Right renal cortex interstitium (tissue), 3 donors: ENCODE results near the gene DPF3. TPM values are rescaled to one million over a fixed set of nuclear protein-coding genes. Genes with fewer than 3 reads are reported as not detected.

Experiments used
- DNase-seq, 3 donors: peaks; one replicate each; pipeline ENCODE4 v3.0.0-alpha.2; 2013; ENCODE audit warnings: low read depth in 3 of 3, low spot score in 2 of 3
- polyA plus RNA-seq, 3 donors: library from polyadenylated mRNA; unstranded; fragments of 120-200 nt; gene quantifications; one replicate each; pipeline ENCODE4 v1.2.1, GENCODE V29; 2013; ENCODE audit not compliant: insufficient read length in 3 of 3

DPF3 gene
- polyA plus RNA-seq: 1 to 10 TPM; 4.4 to 5.8 (median 4.7) TPM

DNA sequence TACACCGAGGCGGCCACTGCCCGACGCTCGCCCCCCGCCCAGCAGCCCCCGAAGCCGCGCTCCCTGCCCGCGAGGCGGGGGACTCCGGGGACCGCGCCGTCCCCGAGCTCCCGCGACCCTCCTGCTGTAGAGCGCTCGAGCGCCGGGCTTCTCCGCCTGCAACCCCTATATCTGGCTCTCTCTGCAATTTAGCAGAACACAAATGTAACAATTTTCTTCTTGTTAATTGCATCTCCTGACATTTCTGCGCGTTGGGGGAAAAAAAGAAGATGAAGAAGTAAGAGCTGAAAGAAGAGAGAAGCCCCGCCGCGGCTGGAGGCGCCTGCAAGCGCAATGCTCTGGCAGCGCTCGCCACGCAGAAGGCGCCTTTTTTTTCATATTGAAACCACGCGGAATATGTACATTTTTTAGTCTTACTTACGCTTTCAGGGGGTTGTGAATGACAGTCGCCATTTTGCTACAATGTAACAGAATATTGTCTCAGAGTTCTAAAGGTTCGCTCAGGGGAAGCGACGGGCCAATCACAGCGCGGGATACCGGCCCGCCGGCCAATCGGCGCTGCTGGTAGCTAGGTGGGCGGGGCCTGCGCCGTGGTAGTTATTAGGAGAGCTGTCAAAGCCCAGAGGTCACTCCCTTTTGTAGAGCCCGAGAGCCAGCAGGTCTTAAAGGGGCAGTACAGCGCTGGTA is at the start of gene DPF3:
Gene DPF3, minus strand, starts transcription at position 466 of the 687 bp plus-strand sequence. Its CDS starts 13 bp downstream, at position 453.
- DNase-seq: peak; percentile 69 to 85 (median 82)

GRCh38 chr14:72942934-72943333 is 49.0 kb upstream of the DPF3 start:
- DNase-seq: no peak

- no peak for DNase-seq
Measured at GRCh38 chr14:72941286-72941985, 47.5 kb upstream of the DPF3 start.

- DNase-seq: no peak
Measured at GRCh38 chr14:72939630-72940029, 45.7 kb upstream of the DPF3 start.

DNA sequence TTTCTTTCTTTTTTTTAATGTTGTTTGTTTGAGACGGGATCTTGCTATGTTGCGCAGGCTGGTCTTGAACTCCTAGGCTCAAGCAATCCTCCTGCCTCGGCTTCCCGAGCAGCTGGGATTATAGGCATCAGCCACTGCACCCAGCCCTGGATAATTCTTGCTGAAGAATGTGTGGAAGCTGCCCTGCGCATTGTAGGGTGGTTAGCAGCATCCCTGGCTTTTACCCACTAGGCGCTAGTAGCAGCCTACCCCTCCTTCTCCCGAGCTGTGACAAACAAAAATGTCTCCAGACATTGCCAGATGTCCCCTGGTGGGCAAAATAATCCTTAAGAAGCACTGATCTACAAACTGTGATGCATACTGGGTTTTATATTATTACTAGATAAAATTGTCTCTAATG is 39.0 kb upstream of the DPF3 start:
- DNase-seq: no peak

- no peak for DNase-seq
Measured at GRCh38 chr14:72929316-72930080, 35.6 kb upstream of the DPF3 start.

DNA sequence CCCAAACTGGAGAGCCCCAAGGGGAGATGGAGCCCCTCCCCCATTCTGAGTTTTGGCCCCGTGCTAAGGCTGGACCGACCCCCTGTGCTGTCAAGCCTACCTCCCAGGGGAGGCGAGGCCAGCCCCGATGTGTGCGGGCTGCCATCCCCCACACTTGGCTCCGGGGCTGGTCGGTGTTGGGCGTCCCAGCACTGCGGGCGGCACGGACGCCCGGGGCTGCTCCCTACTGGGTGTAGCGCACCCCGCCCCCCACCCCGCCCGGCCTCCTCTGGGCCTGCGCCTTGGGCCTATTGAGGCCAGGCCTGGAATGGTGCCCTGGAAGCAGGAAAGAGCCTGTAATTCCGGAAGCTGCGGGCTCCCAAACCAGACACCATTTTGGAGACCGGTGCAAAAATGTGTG is 35.0 kb upstream of the DPF3 start:
- no peak for DNase-seq

- peak; percentile 88 to 97 (median 93) for DNase-seq
Measured at GRCh38 chr14:72926292-72927028, 32.6 kb upstream of the DPF3 start, which contains the start of gene DCAF4. TSS of gene DCAF4 (plus strand) at chr14:72926464. CDS start at chr14:72937979, 11,515 bp downstream.

GRCh38 chr14:72925815-72926291 is 32.0 kb upstream of the DPF3 start:
- no peak for DNase-seq

- no peak for DNase-seq
Measured at GRCh38 chr14:72925171-72925759, 31.4 kb upstream of the DPF3 start.

GRCh38 chr14:72924337-72924736 is 30.4 kb upstream of the DPF3 start:
- no peak for DNase-seq

DNA sequence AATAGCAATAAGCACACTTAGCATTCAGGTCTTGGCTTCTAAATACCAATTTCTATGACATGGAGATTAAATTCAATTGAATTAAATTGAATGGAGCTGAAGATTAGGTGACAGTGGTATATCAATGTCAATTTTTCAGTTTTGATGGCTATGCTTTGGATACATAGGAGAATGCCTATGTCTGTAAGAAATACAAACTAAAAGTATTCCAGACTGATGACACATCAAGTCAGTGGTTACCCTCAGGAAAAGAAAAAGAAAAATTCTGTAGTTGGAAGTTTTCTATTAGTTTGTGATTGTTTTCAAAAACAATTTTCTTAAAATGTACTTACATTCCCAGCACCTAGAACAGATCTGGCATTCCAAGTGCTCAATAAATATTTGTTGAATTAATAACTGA is 27.5 kb upstream of the DPF3 start:
- DNase-seq: no peak

- DNase-seq: no peak
Measured at GRCh38 chr14:72920008-72920407, 26.1 kb upstream of the DPF3 start.

DNA sequence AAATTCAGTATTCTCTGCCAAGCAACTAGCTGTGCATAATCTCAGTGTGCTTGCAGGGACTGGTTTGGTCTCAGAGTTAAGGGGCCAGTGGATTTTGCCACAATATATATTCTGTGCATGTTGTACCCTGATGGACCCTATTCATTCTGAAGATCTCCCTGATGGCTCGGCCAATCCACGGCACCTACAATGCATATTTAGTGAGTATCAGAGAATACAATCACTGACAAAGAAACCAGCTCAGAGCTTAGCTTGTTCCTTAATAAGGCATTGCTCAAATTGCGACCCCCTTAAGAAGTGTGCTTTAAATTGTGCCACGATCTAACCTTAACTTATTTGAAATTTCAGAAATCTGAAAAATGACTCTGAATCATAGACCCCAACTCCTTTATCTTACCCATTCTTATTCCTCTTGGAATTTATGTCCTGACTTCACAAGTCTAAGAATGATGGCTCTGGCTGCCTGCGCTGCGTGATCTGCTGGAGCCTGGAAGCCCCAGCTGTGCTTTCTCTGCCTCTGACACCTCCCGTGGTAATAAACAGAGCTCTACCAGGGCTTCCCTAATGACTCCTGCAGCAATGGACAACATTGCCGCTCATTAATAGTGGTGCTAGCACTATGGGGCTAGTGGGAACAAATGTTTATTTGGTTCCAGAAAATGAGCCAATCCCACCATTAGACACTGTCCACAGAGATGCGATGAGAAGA is 23.3 kb upstream of the DPF3 start:
- peak in 1 of 3 donors; percentile 44 for DNase-seq

GRCh38 chr14:72916174-72916573 is 22.3 kb upstream of the DPF3 start:
- DNase-seq: no peak

DNA sequence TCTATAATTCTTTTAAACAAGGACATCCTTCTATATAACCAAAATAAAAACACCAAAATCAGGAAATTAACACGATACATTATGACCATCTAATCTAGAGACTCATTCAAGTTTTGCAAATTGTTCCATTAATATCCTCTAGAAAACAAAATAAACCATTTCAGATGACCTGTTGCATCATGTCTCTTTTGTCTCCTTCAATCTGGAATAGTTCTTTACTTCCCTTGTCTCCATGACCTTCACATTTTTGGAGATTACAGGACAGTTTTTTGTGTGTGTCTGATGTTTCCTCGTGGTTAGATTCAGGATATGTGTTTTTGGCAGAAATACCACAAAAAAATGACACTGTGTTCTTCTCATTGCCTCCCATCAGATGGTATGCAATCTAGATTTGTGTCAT is 19.9 kb upstream of the DPF3 start:
- DNase-seq: no peak

DNA sequence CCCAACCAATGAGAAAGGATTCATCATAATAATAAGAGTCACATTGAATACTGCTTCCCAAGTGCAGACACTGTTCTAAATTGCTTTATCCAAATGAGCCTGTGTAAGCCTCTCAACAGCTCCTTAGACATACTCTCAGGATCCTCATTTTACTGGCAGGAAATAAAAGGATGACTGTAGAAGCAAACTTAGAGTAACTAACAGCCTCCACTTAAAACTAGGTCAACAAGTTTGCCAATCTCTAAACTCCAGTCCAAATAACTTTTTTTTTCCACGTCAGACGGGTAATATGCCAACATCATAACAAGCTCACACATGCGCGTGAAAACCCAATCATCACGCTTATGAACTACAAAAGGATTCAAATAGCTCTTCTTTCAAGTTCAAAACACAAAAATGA is 15.3 kb upstream of the DPF3 start:
- no peak for DNase-seq

DNA sequence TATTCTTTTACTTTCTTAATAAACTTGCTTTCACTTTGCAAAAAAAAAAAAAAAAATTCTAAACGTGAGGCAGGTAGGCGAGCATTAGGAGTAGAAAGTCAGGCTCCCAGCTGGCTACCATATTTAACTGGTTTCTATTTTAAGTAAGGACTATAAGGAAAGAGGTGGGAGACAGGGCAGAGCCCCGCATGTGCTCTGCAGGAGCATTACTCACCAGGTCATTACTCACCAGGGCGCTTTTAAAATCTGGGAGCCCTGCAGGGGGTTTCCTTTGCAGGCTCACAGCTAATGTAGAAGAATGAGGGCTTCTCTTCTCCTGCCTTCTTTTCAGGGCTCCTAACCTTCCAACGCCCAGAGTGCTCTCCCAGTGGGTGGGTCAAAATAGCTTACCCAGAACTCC is 14.0 kb upstream of the DPF3 start:
- DNase-seq: no peak

GRCh38 chr14:72906879-72907278 is 13.0 kb upstream of the DPF3 start:
- DNase-seq: no peak

GRCh38 chr14:72906316-72906715 is 12.4 kb upstream of the DPF3 start:
- no peak for DNase-seq
